IMR-90 (cell line): ENCODE data around the gene TGOLN2. TPM values are rescaled to one million over a fixed set of nuclear protein-coding genes. Genes with fewer than 3 reads are reported as not detected.

Source experiments
- ATAC-seq: fragments of 200-7000 bp; cut with Tn5 transposase; 2 replicates; pipeline ENCODE4 v1.9.1; 2020; ENCODE audit warnings: low read depth, mild to moderate bottlenecking, moderate library complexity
- BruUV-seq: library from RNA; stranded (reverse); fragments of 400-500 nt; replicated peaks from 2 replicates; lab custom pipeline; 2021; lab: Mats Ljungman, UMichigan
- CTCF ChIA-PET: fragments of 300-600 bp; formaldehyde crosslinking; extraction: SDS; loops from one replicate; lab custom pipeline; 2021; ENCODE audit warnings: antibody characterized with exemption; lab: Yijun Ruan, JAX
- POLR2A ChIA-PET: fragments of 300-600 bp; sonication (Branson Sonifier 250); formaldehyde crosslinking; loops from one replicate; lab custom pipeline; 2022; ENCODE audit warnings: antibody characterized with exemption; ENCODE audit not compliant: unreplicated experiment; lab: Charles Lee
- DNase-seq: peaks from one replicate; pipeline ENCODE4 v3.0.0; 2013
- H2AFZ ChIP-seq: replicated peaks from 2 replicates; pipeline ENCODE3; 2013; ENCODE audit warnings: low read length, mild to moderate bottlenecking; ENCODE audit not compliant: poor library complexity
- H2AK5ac ChIP-seq: 2 replicates; pipeline ENCODE4 v1.6.1; 2013; ENCODE audit warnings: low read depth, low read length, inconsistent platforms
- H2AK9ac ChIP-seq: replicated peaks from 2 replicates; pipeline ENCODE3; 2013; ENCODE audit warnings: mild to moderate bottlenecking, low read depth, low read length, moderate library complexity; ENCODE audit not compliant: poor library complexity
- H2BK120ac ChIP-seq: 2 replicates; pipeline ENCODE4 v1.6.1; 2013; ENCODE audit warnings: low read depth, low read length, inconsistent platforms
- H2BK15ac ChIP-seq: 3 replicates; pipeline ENCODE4 v1.6.1; 2013; ENCODE audit warnings: low read depth, low read length, inconsistent platforms
- H2BK20ac ChIP-seq: 2 replicates; pipeline ENCODE4 v1.6.1; 2013; ENCODE audit warnings: low read depth, mild to moderate bottlenecking, inconsistent platforms, low read length, moderate library complexity
- H2BK5ac ChIP-seq: 2 replicates; pipeline ENCODE4 v1.6.1; 2013; ENCODE audit warnings: mild to moderate bottlenecking, low read depth, low read length, inconsistent platforms; ENCODE audit not compliant: poor library complexity, severe bottlenecking
- H3K14ac ChIP-seq: replicated peaks from 2 replicates; pipeline ENCODE4 v1.6.1; 2013; ENCODE audit warnings: low read depth, low read length, inconsistent platforms
- H3K18ac ChIP-seq: 2 replicates; pipeline ENCODE4 v1.6.1; 2013; ENCODE audit warnings: low read depth, low read length, control low read depth
- H3K23ac ChIP-seq: 2 replicates; pipeline ENCODE4 v1.6.1; 2013; ENCODE audit warnings: low read depth, low read length, inconsistent platforms
- H3K27ac ChIP-seq: 2 replicates; pipeline ENCODE4 v1.5.1; 2013; ENCODE audit warnings: mild to moderate bottlenecking, control low read depth, low read length; ENCODE audit not compliant: insufficient read depth
- H3K27me3 ChIP-seq: 2 replicates; pipeline ENCODE4 v1.6.1; 2013; ENCODE audit warnings: low read length; ENCODE audit not compliant: control insufficient read depth, insufficient read depth
- H3K36me3 ChIP-seq: 2 replicates; pipeline ENCODE4 v1.6.1; 2013; ENCODE audit warnings: low read length, mixed read lengths; ENCODE audit not compliant: control insufficient read depth, insufficient read depth
- H3K4ac ChIP-seq: 2 replicates; pipeline ENCODE4 v1.6.1; 2013; ENCODE audit warnings: low read depth, low read length, inconsistent platforms
- H3K4me1 ChIP-seq: 2 replicates; pipeline ENCODE4 v1.6.1; 2013; ENCODE audit warnings: low read length, mixed read lengths; ENCODE audit not compliant: control insufficient read depth, insufficient read depth
- H3K4me2 ChIP-seq: 2 replicates; pipeline ENCODE4 v1.6.1; 2013; ENCODE audit warnings: low read depth, mild to moderate bottlenecking, control low read depth, low read length, moderate library complexity
- H3K4me3 ChIP-seq: 2 replicates; pipeline ENCODE4 v1.5.1; 2013; ENCODE audit warnings: low read depth, mild to moderate bottlenecking, control low read depth, low read length, moderate library complexity; ENCODE audit not compliant: insufficient read depth
- H3K56ac ChIP-seq: 2 replicates; pipeline ENCODE4 v1.6.1; 2013; ENCODE audit warnings: low read length, inconsistent platforms; ENCODE audit not compliant: insufficient read depth; ENCODE audit errors: extremely low read depth
- H3K79me1 ChIP-seq, 2 experiments: 2 replicates each; pipeline ENCODE4 v1.6.1; 2013; ENCODE audit warnings: low read length in 2 of 2, inconsistent platforms in 1 of 2, low read depth in 1 of 2
- H3K9ac ChIP-seq: 2 replicates; pipeline ENCODE4 v1.6.1; 2013; ENCODE audit warnings: low read depth, low read length, control low read depth
- H3K9me1 ChIP-seq: 2 replicates; pipeline ENCODE4 v1.6.1; 2013; ENCODE audit warnings: low read length, inconsistent platforms; ENCODE audit not compliant: insufficient read depth
- H3K9me3 ChIP-seq: 2 replicates; pipeline ENCODE4 v1.6.1; 2013; ENCODE audit warnings: low read length; ENCODE audit not compliant: control insufficient read depth, insufficient read depth
- H4K20me1 ChIP-seq: 2 replicates; pipeline ENCODE4 v1.6.1; 2013; ENCODE audit warnings: low read length, inconsistent platforms; ENCODE audit not compliant: insufficient read depth
- H4K5ac ChIP-seq: 2 replicates; pipeline ENCODE4 v1.6.1; 2013; ENCODE audit warnings: mild to moderate bottlenecking, low read depth, low read length, control low read depth
- H4K8ac ChIP-seq, 2 experiments: 2 replicates each; pipeline ENCODE4 v1.6.1; 2013; ENCODE audit warnings: low read depth in 2 of 2, low read length in 2 of 2, control low read depth in 1 of 2, inconsistent platforms in 1 of 2
- H4K91ac ChIP-seq: 2 replicates; pipeline ENCODE4 v1.6.1; 2013; ENCODE audit warnings: low read depth, low read length, inconsistent platforms; ENCODE audit not compliant: insufficient read depth
- BHLHE40 ChIP-seq: fragments of 150-350 bp; IDR thresholded peaks from 2 replicates; pipeline ENCODE4 v1.6.1; 2016; ENCODE audit warnings: mild to moderate bottlenecking, low read depth, low read length
- NFE2L2 ChIP-seq: fragments of 150-350 bp; IDR thresholded peaks from 2 replicates; pipeline ENCODE4 v1.6.1; 2016; ENCODE audit warnings: low read depth, mild to moderate bottlenecking, low read length
- RAD21 ChIP-seq: IDR thresholded peaks from 2 replicates; pipeline ENCODE4 v1.6.1; 2012; ENCODE audit warnings: low read length, improper control_type of control experiment
- RCOR1 ChIP-seq: IDR thresholded peaks from 2 replicates; pipeline ENCODE4 v1.6.1; 2012; ENCODE audit warnings: mild to moderate bottlenecking, low read length, improper control_type of control experiment; ENCODE audit not compliant: insufficient replicate concordance
- USF2 ChIP-seq: fragments of 150-350 bp; IDR thresholded peaks from 2 replicates; pipeline ENCODE4 v1.6.1; 2017; ENCODE audit warnings: mild to moderate bottlenecking, antibody characterized with exemption, low read length, low read depth
- WGBS, 2 experiments: methylation state at CpG; one replicate each; pipeline versions ENCODE4 v1.1.5 to v1.1.7; 2013; ENCODE audit warnings: missing lambda C conversion rate in 2 of 2; ENCODE audit not compliant: insufficient read length in 1 of 2; ENCODE audit errors: extremely low coverage in 2 of 2; 5-methylcytosine and 5-hydroxymethylcytosine counted together
- dilution Hi-C: fragments of 300-500 bp; cut with HindIII; formaldehyde crosslinking; loops from one replicate; pipeline ENCODE4 v1.14.3; 2018; ENCODE audit warnings: low sequenced_read_pairs; ENCODE audit not compliant: unreplicated experiment
- in situ Hi-C: fragments of 300-500 bp; cut with MboI; formaldehyde crosslinking; loops from 3 replicates; pipeline ENCODE4 v1.14.3; 2019; ENCODE audit warnings: low sequenced_read_pairs, inconsistent platforms, mixed read lengths
- intact Hi-C: fragments of 100-400 bp; cut with micrococcal nuclease; formaldehyde crosslinking; loops from 2 replicates; pipeline ENCODE4 v1.10.0; 2022
- polyA plus RNA-seq, 3 experiments: library from polyadenylated mRNA; depleted of rRNA; stranded (reverse); fragments of >200 nt; gene quantifications; 2 replicates each; pipeline ENCODE4 v1.2.3, GENCODE V29; 2012; ENCODE audit warnings: low replicate concordance in 1 of 3
- total RNA-seq: library from RNA; depleted of rRNA; stranded (reverse); fragments of >200 nt; gene quantifications from 2 replicates; pipeline ENCODE4 v1.2.3, GENCODE V29; 2012

Gene TGOLN2
- total and polyA plus RNA-seq, 2 of the 4 experiments (the other 2 are of a cell fraction), result 57.7 to 92.3 TPM

- dilution Hi-C loops, result no loop called here
- Histone ChIP-seq H3K4me2 (no peak overlapping the region), H3K27me3 (no peaks in the 10 kb centered on the region), H2AK5ac (no peak overlapping the region), H3K4me3 (no peak overlapping the region), H3K36me3 (peaks cover 48% of the 10 kb centered on the region), H4K91ac (no peak overlapping the region), H2BK15ac (no peak overlapping the region), H3K9ac (no peak overlapping the region), H3K56ac (no peak overlapping the region), H3K27ac (no peak overlapping the region), H3K79me1 (peaks cover 6 to 33% of the 10 kb centered on the region in 2 experiments; a peak in 2 of 4 replicates), H3K9me1 (peaks cover 12% of the 10 kb centered on the region), H2BK5ac (no peak overlapping the region), H2BK20ac (no peak overlapping the region), H4K20me1 (peaks cover 12% of the 10 kb centered on the region; the same call in 1 of the 2 replicates), H3K18ac (no peak overlapping the region), H3K4ac (no peak overlapping the region), H3K4me1 (peaks cover 17% of the 10 kb centered on the region), H3K14ac (no peak overlapping the region), H3K23ac (no peak overlapping the region), H2AFZ (no peak overlapping the region), H2AK9ac (peak overlapping the region; percentile 18), H3K9me3 (no peaks in the 10 kb centered on the region), H4K5ac (no peak overlapping the region), H2BK120ac (no peak overlapping the region), H4K8ac (no peak overlapping the region)
- ATAC-seq (no peak), DNase-seq (no peak)
- WGBS, 2 experiments, result no CpG with 5 or more reads among the region's 9 CpGs
- in situ Hi-C loops, result no loop called here
- TF ChIP-seq USF2 (no peak), RAD21 (no peak), RCOR1 (no peak), BHLHE40 (no peak), NFE2L2 (no peak)
- ChIA-PET CTCF (no interaction called here), POLR2A (no interaction called here)
- intact Hi-C loops, result no loop called here
- BruUV-seq, result no TSS peak
Measured at GRCh38 chr2:85307527-85307897, 20.3 kb downstream of the TGOLN2 start.
